ENCODE results near the gene ARSD. TPM values are rescaled to one million over a fixed set of nuclear protein-coding genes. Genes with fewer than 3 reads are reported as not detected.

ARSD gene
- polyA plus RNA-seq, 3 donors from 2014 or later, result 7.1 to 16.0 (median 10.7) TPM

GRCh38 chrX:2872671-2873277 is 56.4 kb downstream of the ARSD start:
- Mint-ChIP-seq H3K4me1 (no peaks in the 10 kb centered on the region), H3K27me3 (ENCODE audit: low read depth in 3 of 3) (peaks cover 2 to 7% (median 5%) of the 10 kb centered on the region in 3 donors), H3K4me3 (no peak overlapping the region)

GRCh38 chrX:2871831-2872230 is 57.3 kb downstream of the ARSD start:
- no peak for DNase-seq
- Mint-ChIP-seq H3K36me3 (no peaks in the 10 kb centered on the region), H3K27me3 (ENCODE audit: low read depth in 3 of 3) (peaks cover 2 to 10% (median 5%) of the 10 kb centered on the region in 3 donors), H3K27ac (no peak overlapping the region), H3K9me3 (no peaks in the 10 kb centered on the region), H3K4me3 (no peak overlapping the region), H3K4me1 (no peaks in the 10 kb centered on the region)

More at GRCh38 chrX:2872671-2873277, 56.4 kb downstream of the ARSD start:
- no peak for DNase-seq
- Mint-ChIP-seq H3K9me3 (no peaks in the 10 kb centered on the region), H3K36me3 (no peaks in the 10 kb centered on the region), H3K27ac (no peak overlapping the region)

GRCh38 chrX:2870650-2871049 is 58.5 kb downstream of the ARSD start:
- Mint-ChIP-seq H3K4me3 (no peak overlapping the region), H3K36me3 (no peaks in the 10 kb centered on the region), H3K9me3 (no peaks in the 10 kb centered on the region), H3K4me1 (no peaks in the 10 kb centered on the region), H3K27me3 (ENCODE audit: low read depth in 3 of 3) (peaks cover 2 to 11% (median 5%) of the 10 kb centered on the region in 3 donors), H3K27ac (no peak overlapping the region)
- DNase-seq, result no peak

- Mint-ChIP-seq H3K9me3 (no peaks in the 10 kb centered on the region), H3K36me3 (no peaks in the 10 kb centered on the region), H3K27ac (no peak overlapping the region), H3K4me3 (no peak overlapping the region), H3K27me3 (ENCODE audit: low read depth in 3 of 3) (peaks cover 2 to 10% (median 5%) of the 10 kb centered on the region in 3 donors), H3K4me1 (no peaks in the 10 kb centered on the region)
- DNase-seq, result no peak
These were observed 61.9 kb downstream of the ARSD start for GRCh38 chrX:2867206-2867605.

- Mint-ChIP-seq H3K9me3 (no peaks in the 10 kb centered on the region), H3K4me3 (no peak overlapping the region), H3K4me1 (no peaks in the 10 kb centered on the region), H3K27me3 (ENCODE audit: low read depth in 3 of 3) (peaks cover 0 to 10% (median 0%) of the 10 kb centered on the region in 3 donors), H3K36me3 (no peaks in the 10 kb centered on the region), H3K27ac (no peak overlapping the region)
- DNase-seq, result no peak
These were observed 65.5 kb downstream of the ARSD start for GRCh38 chrX:2863646-2864045.

- no peaks in the 10 kb centered on the region for H3K4me1 Mint-ChIP-seq
- H3K4me3 Mint-ChIP-seq, result no peak overlapping the region
- no peak overlapping the region for H3K27ac Mint-ChIP-seq
- no peaks in the 10 kb centered on the region for H3K36me3 Mint-ChIP-seq
- H3K9me3 Mint-ChIP-seq, result no peaks in the 10 kb centered on the region
- peaks cover 0 to 8% (median 0%) of the 10 kb centered on the region in 3 donors for H3K27me3 Mint-ChIP-seq (ENCODE audit: low read depth in 3 of 3)
- DNase-seq, result no peak
These were observed 66.7 kb downstream of the ARSD start for GRCh38 chrX:2862404-2862803.

- no peaks in the 10 kb centered on the region for H3K36me3 Mint-ChIP-seq
- no peaks in the 10 kb centered on the region for H3K9me3 Mint-ChIP-seq
- peaks cover 0 to 9% (median 0%) of the 10 kb centered on the region in 3 donors for H3K27me3 Mint-ChIP-seq (ENCODE audit: low read depth in 3 of 3)
- no peaks in the 10 kb centered on the region for H3K4me1 Mint-ChIP-seq
- DNase-seq, result no peak
- no peak overlapping the region for H3K4me3 Mint-ChIP-seq
- H3K27ac Mint-ChIP-seq, result no peak overlapping the region
These were observed 69.8 kb downstream of the ARSD start for GRCh38 chrX:2859197-2859797.

GRCh38 chrX:2857566-2857965 is 71.6 kb downstream of the ARSD start:
- Mint-ChIP-seq H3K4me3 (no peak overlapping the region), H3K9me3 (no peaks in the 10 kb centered on the region), H3K36me3 (no peaks in the 10 kb centered on the region), H3K27me3 (ENCODE audit: low read depth in 3 of 3) (peaks cover 0 to 5% (median 0%) of the 10 kb centered on the region in 3 donors), H3K4me1 (no peaks in the 10 kb centered on the region), H3K27ac (no peak overlapping the region)
- DNase-seq, result no peak

- no peaks in the 10 kb centered on the region for H3K4me1 Mint-ChIP-seq
- H3K36me3 Mint-ChIP-seq, result no peaks in the 10 kb centered on the region
- peaks cover under 1 to 5% (median 2%) of the 10 kb centered on the region in 3 donors for H3K27me3 Mint-ChIP-seq (ENCODE audit: low read depth in 3 of 3)
- H3K9me3 Mint-ChIP-seq, result no peaks in the 10 kb centered on the region
- DNase-seq, result no peak
- no peak overlapping the region for H3K27ac Mint-ChIP-seq
- H3K4me3 Mint-ChIP-seq, result no peak overlapping the region
These were observed 73.4 kb downstream of the ARSD start for GRCh38 chrX:2855761-2856160.

GRCh38 chrX:2854918-2855317 is 74.2 kb downstream of the ARSD start:
- no peak for DNase-seq
- Mint-ChIP-seq H3K36me3 (no peaks in the 10 kb centered on the region), H3K27me3 (ENCODE audit: low read depth in 3 of 3) (peaks cover 2 to 8% (median 2%) of the 10 kb centered on the region in 3 donors), H3K4me1 (no peaks in the 10 kb centered on the region), H3K27ac (no peak overlapping the region), H3K4me3 (no peak overlapping the region), H3K9me3 (no peaks in the 10 kb centered on the region)

Other genes starting within 250 kb of the ARSD start
- gene CD99, start 238.0 kb downstream of the ARSD start, polyA plus RNA-seq, result 100 to 1,000 TPM; 479 to 672 (median 543) TPM
- not detected for gene XG, start 177.3 kb downstream of the ARSD start, polyA plus RNA-seq
- not detected for gene GYG2, start 100.4 kb downstream of the ARSD start, polyA plus RNA-seq
- not detected for gene ARSH, start 77.2 kb upstream of the ARSD start, polyA plus RNA-seq
- gene ARSF, start 112.1 kb upstream of the ARSD start, polyA plus RNA-seq, result not detected